Left kidney (tissue), 2 donors: ENCODE measurements around the gene CHEK2. TPM values are rescaled to one million over a fixed set of nuclear protein-coding genes. Genes with fewer than 3 reads are reported as not detected.
"Not testable (repeated sequence)": the region's sequence is repeated elsewhere in the genome, so short reads cannot be mapped to it uniquely, and the experiment has no call there.

ENCODE experiments used
- DNase-seq: peaks from one replicate; pipeline ENCODE4 v3.0.0-alpha.2; 2013
- polyA plus RNA-seq: library from polyadenylated mRNA; unstranded; fragments of 120-200 nt; gene quantifications from one replicate; pipeline ENCODE4 v1.2.1, GENCODE V29; 2013; ENCODE audit not compliant: insufficient read length

The CHEK2 gene
- polyA plus RNA-seq, 1 donor, result 24.5 TPM

GRCh38 chr22:28743852-28744251 is 2.2 kb upstream of the CHEK2 start:
- DNase-seq, result no peak

GRCh38 chr22:28742562-28742962 is 942 bp upstream of the CHEK2 start:
- DNase-seq, result no peak

- DNase-seq, result no peak
Observed at GRCh38 chr22:28741200-28741784, 328 bp downstream of the CHEK2 start.

- DNase-seq, result not testable (repeated sequence)
Observed at GRCh38 chr22:28738876-28739275, 2.7 kb downstream of the CHEK2 start.

GRCh38 chr22:28737701-28738100 is 3.9 kb downstream of the CHEK2 start:
- no peak for DNase-seq

DNA sequence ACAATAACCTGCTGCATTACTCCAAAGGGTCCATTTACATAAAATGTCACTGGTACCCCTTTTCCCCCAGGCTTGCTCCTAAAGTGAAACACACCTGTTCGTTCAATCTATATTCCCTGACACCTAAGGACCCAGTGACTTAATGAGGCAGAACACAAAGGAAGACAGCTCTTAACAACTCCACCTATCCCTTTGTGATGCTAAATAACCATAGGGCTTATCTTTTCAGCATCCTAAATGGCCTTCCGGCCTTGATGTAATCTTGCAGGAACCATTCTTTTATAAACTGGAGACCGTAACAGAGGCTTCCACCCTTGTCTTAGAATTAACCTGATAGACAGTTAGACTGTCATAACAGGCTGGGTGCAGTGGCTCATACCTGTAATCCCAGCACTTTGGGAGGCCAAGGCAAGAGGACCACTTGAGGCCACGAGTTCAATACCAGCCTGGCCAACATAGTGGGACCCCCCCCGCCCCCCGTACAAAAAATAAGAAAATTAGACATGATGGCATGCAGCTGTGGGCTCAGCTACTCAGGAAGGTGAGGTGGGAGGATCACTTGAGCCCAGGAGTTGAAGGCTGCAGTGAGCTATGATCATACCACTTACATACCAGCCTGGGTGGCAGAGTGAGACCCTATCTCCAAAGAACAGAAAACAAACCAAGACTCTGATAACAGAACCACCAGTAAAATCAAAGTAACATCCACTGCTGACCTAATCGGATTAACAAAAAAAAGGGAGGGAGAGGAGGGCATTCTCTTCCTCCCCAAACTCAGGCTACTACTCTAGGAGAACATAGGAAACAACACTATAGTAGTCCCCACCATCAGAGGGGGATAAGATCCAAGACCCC is 5.1 kb downstream of the CHEK2 start:
- no peak for DNase-seq

DNA sequence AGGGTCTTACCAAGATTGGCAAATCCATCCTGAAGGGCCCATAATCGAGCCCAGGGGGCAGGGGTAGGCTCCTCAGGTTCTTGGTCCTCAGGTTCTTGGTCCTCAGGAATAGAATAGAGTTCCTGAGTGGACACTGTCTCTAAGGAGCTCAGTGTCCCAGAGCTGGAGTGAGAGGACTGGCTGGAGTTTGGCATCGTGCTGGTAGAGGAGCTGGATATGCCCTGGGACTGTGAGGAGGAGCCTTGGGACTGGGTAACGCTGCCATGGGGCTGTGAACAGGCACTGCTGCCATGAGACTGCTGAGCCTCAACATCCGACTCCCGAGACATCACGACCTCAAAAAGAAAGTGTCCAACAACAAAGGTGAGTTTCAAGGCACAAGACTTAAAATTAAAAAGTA is 7.2 kb downstream of the CHEK2 start:
- DNase-seq, result no peak

GRCh38 chr22:28730179-28730578 is 11.4 kb downstream of the CHEK2 start:
- DNase-seq, result no peak

DNA sequence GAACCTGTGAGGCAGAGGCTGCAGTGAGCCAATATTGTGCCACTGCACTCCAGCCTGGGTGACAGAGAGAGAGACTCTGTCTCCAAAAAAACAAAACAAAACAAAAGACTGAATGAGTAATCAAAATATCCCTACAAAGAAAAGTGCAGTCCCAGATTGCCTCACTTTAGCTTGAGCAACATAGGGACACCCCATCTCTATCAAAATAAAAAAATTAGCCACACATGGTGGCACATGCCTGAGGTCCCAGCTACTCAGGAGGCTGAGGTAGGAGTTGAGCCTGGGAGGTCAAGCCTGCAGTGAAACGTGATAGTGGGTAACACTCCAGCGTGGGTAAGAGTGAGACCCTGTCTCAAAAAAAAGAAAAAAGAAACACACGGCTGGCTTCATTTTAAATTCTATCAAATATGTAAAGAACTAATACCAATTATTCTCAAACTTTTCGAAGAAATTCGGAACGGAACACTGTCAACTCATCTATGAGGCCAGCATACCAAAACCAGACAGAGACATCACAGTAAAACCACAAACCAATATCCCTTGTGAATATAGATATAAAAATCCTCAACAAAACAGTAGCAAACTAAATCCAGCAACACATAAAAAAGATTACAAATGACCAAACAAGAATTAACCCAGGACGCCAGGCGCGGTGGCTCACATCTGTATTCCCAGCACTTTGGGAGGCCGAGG is 12.9 kb downstream of the CHEK2 start:
- no peak for DNase-seq

GRCh38 chr22:28728002-28728401 is 13.6 kb downstream of the CHEK2 start:
- no peak for DNase-seq

DNA sequence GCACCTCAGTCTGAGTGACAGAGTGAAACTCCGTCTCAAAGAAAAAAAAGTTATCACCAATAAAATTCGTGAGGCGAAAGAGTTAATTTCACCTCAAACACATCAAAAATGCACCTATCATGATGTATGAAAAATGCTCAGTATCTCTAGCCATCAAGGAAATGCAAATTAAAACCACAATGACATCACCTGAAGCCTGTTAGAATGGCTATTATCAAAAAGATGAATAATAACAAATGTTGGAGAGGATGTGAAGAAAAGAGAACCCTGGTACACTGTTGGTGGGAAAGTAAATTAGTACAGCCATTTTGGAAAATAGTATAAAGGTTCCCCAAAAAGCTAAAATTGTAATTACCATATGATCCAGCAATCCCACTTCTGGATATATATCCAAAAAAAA is 23.6 kb downstream of the CHEK2 start:
- no peak for DNase-seq

- no peak for DNase-seq
Observed at GRCh38 chr22:28716686-28717085, 24.9 kb downstream of the CHEK2 start.

DNA sequence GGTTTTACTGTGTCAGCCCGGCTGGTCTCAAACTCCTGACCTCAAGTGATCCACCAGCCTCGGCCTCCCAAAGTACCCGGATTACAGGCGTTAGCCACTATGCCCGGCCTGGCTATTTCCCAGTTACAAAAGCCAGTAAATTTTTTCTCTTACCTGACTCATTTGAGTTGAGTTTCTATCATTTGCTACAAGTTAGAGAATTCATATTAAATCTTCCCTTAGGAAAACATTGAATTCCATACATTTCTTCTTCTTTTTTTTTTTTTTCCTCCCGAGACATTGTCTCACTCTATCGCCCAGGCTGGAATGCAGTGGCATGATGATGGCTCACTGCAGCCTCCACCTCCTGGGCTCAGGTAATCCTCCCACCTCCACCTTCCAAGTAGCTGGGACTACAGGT is 26.0 kb downstream of the CHEK2 start:
- no peak for DNase-seq

DNA sequence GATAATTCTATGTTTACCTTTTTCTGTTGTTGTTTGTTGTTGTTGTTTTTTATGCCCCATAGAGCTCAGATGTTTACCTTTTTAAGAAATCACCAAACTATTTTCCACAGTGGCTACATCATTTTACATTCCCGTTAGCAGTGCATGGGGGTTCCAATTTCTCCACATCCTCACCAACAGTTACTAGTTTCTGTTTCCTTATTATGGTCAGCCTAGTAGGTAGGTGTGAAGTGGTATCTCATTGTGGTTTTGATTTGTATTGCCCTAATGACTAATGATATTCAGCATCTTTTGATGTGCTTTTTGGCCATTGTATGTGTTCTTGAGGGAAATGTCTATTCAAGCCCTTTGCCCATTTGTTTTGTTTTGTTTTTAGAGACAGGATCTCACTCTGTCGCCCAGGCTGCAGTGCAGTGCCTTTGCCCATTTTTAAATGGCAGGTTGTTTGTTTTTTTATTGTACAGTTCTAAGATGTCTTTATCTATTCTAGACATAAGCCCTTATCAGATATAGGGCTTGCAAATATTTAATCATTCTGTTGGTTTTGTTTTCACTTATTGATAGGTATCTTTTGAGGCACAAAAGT is 27.5 kb downstream of the CHEK2 start:
- DNase-seq, result no peak

- DNase-seq, result no peak
Observed at GRCh38 chr22:28711820-28712777, 29.5 kb downstream of the CHEK2 start.

DNA sequence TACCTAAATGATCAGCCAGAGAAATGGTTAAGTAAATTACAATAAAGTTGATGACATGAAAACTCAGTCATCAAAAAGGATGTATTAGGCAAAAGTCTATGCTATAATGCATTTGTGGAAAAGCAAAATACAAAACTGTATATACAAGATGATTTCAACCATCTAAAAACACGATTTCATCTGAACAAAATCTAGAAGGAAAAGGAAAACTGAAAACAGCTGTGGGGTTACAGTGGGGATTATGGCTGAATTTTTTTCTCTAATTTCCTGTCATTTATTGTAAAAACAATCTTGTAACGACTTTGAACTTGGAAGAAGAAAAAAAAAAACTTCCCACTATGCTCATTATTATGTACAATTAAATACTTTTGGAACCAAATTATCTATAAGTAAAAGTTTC is 30.3 kb downstream of the CHEK2 start:
- no peak for DNase-seq

DNA sequence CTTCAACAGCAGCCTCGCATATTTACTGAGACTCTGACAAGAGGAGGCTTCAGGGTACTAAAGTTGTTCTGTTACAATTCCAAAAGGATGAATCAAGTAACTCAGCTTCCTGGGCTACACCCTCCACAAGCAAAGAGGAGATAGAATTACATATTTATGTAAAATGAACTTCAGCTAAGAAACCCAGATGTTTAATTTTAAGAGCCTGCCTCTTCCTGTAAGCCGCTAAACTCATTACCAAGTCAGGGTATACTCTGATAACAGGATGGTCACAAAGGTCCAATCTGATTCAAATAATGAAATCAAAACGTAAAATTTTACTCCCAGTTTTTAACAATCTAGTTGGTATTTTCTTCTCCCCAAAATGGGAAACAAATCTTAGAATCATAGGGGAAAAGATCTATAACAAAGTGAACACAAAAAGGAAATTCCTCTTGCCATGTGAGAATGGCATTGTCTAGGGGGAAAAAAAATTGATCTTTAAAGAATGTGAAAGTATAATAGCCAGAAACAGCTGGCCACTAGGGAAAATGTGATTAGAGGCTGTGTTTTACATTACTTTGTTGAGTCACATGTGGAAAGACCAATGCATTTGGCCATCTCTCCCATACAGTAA is 30.9 kb downstream of the CHEK2 start:
- DNase-seq, result no peak

GRCh38 chr22:28710107-28710506 is 31.5 kb downstream of the CHEK2 start:
- DNase-seq, result no peak

DNA sequence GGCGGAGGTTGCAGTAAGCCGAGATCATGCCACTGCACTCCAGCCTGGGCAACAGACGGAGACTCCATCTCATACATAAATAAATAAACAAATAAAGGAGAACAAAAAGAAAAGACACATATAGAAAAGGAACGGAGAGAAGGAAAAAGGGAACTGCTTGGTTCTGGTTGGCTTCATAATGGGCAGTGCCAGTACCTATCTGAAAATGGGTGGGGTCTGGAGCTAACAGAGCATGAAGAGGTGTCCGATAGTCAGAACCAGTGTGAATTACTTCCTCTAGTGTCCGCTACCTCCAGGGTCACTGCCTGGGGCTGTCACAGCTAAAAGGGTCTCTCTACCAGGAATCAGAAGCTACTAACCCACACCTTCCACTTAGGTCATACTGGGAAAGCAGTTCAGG is 34.8 kb downstream of the CHEK2 start:
- DNase-seq, result no peak

DNA sequence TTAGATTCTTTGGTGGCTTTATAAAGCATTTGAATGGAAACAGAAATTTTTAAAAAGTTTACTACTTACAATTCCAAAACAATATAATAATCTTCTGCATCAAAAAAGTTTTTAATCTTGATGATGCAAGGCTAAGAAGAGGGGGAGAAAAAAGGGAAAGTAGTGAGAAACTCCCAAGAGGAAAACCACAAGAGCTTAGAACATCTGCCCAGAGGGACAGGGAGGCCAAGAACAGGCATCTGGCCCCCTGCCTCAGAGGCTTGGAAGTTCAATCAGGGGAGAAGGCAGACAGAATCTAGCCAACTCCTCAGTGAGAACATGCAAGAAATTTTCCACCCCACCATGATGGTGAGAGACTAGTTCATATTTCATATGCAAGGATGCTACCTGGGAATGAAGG is 38.2 kb downstream of the CHEK2 start:
- DNase-seq, result no peak

GRCh38 chr22:28702891-28703290 is 38.7 kb downstream of the CHEK2 start:
- no peak for DNase-seq
